Prostate gland (tissue), 2 donors: ENCODE measurements around the gene F12.

Experiments used
- POLR2A ChIP-seq: fragments of 450-650 bp; IDR thresholded peaks from one replicate; pipeline ENCODE4 v1.6.1; 2016; ENCODE audit warnings: antibody characterized with exemption, mild to moderate bottlenecking
- POLR2AphosphoS5 ChIP-seq: sonication (generic); formaldehyde crosslinking; IDR thresholded peaks from one replicate; pipeline ENCODE4 v1.6.1; 2017; ENCODE audit warnings: antibody characterized with exemption
- TF ChIP-seq, protein P1 (sequence below), 4 experiments: fragments of 200-600 bp in 2 of 4; fragments of 450-650 bp in 2 of 4; sonication (generic) in 2 of 4; IDR thresholded peaks; 1 replicate in 3 of 4; 2 replicates in 1 of 4; pipeline ENCODE4 v1.5.1; 2016 to 2019; ENCODE audit warnings: antibody characterized with exemption in 4 of 4, mild to moderate bottlenecking in 2 of 4, moderate library complexity in 2 of 4

DNA sequence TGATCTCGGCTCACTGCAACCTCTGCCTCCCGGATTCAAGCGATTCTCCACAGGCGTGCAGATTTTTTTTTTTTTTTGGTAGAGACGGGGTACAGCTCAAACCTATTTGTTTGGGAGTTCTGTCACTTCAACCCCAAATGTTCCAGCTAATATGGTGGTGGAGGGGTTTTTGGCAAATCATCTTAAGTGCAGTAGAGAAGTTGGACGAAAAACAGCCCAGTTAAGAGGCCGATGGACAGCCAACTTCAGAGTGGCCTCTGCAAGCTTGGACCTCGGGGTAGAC lies 36.5 kb upstream of the F12 start:
- TF ChIP-seq, protein P1, sequence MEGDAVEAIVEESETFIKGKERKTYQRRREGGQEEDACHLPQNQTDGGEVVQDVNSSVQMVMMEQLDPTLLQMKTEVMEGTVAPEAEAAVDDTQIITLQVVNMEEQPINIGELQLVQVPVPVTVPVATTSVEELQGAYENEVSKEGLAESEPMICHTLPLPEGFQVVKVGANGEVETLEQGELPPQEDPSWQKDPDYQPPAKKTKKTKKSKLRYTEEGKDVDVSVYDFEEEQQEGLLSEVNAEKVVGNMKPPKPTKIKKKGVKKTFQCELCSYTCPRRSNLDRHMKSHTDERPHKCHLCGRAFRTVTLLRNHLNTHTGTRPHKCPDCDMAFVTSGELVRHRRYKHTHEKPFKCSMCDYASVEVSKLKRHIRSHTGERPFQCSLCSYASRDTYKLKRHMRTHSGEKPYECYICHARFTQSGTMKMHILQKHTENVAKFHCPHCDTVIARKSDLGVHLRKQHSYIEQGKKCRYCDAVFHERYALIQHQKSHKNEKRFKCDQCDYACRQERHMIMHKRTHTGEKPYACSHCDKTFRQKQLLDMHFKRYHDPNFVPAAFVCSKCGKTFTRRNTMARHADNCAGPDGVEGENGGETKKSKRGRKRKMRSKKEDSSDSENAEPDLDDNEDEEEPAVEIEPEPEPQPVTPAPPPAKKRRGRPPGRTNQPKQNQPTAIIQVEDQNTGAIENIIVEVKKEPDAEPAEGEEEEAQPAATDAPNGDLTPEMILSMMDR (IDR thresholded peaks at IDR 0.05) = no peak
- no peak for TF ChIP-seq POLR2A
- TF ChIP-seq POLR2AphosphoS5 = no peak
